ENCODE data around the gene CCDC149.

CCDC149 gene

DNA sequence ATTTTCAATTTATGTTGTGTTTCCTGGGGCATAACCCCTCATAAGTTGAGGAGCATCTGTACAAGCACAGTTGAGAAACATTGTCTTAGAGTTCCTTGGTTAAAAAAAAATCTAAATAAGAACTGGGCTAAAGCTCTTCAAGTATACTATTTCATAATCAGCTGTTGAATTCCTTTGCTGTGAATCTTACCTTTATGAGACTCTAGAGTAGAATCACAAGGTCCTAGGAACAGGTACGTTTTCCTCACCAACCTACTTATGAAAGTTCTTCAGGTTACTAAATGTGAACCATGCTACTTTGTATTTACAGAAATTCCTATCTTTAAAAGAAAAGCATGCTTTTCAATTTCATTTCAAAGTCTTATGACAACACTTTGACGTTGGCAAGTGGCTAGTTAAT is 138.4 kb downstream of the CCDC149 start:
- no peak overlapping the region for H2AFZ ChIP-seq (ENCODE audit: low read depth, low read length, severe bottlenecking)
- H3K9me2 ChIP-seq (replicated peaks; ENCODE audit: insufficient read depth, low read length), result no peaks in the 10 kb centered on the region
- no peaks in the 10 kb centered on the region for H3K27me3 ChIP-seq (ENCODE audit: low read length)
- H3K9ac ChIP-seq (ENCODE audit: low read length), result no peak overlapping the region
- no peak overlapping the region for H3K4me3 ChIP-seq (ENCODE audit: insufficient read depth, low read length, poor library complexity, severe bottlenecking)
- no peaks in the 10 kb centered on the region for H3K9me3 ChIP-seq (ENCODE audit: insufficient read depth, low read length)
- no peaks in the 10 kb centered on the region for H3F3A ChIP-seq (ENCODE audit: insufficient read depth)
- no peak overlapping the region for H3K27ac ChIP-seq (ENCODE audit: low read depth, low read length)
- no peaks in the 10 kb centered on the region for H4K20me1 ChIP-seq (ENCODE audit: low read depth, low read length)
- no peaks in the 10 kb centered on the region for H3K36me3 ChIP-seq (ENCODE audit: low read length)
- TF ChIP-seq EZH2phosphoT487 (conservative IDR thresholded peaks at IDR 0.05; ENCODE audit: low read length), result no peak
- TF ChIP-seq, protein P1, sequence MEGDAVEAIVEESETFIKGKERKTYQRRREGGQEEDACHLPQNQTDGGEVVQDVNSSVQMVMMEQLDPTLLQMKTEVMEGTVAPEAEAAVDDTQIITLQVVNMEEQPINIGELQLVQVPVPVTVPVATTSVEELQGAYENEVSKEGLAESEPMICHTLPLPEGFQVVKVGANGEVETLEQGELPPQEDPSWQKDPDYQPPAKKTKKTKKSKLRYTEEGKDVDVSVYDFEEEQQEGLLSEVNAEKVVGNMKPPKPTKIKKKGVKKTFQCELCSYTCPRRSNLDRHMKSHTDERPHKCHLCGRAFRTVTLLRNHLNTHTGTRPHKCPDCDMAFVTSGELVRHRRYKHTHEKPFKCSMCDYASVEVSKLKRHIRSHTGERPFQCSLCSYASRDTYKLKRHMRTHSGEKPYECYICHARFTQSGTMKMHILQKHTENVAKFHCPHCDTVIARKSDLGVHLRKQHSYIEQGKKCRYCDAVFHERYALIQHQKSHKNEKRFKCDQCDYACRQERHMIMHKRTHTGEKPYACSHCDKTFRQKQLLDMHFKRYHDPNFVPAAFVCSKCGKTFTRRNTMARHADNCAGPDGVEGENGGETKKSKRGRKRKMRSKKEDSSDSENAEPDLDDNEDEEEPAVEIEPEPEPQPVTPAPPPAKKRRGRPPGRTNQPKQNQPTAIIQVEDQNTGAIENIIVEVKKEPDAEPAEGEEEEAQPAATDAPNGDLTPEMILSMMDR (IDR thresholded peaks at IDR 0.05; ENCODE audit: insufficient read depth, low read length, poor library complexity, severe bottlenecking), result no peak
- no peak overlapping the region for H3K4me2 ChIP-seq (ENCODE audit: low read depth, low read length, poor library complexity, severe bottlenecking)
- no peaks in the 10 kb centered on the region for H3K79me2 ChIP-seq (ENCODE audit: insufficient read depth, low read length)

DNA sequence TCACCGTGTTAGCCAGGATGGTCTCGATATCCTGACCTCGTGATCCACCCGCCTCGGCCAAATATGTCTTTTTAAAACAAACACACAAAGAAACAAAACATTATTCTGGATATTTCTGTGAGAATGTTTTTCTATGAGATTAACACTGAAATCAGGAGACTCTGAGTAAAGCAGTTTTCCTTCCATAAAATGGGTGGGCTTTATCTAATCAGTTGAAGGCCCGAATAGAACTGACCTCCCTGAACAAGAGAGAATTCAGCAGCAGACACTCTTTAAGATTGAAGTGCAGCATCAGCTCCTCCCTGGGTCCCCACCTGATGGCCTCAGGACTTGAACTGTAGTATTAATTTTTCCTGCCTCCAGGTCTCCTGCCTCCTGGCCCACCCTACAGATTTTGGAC is 139.9 kb downstream of the CCDC149 start:
- H3K36me3 ChIP-seq (ENCODE audit: low read length), result no peaks in the 10 kb centered on the region
- no peaks in the 10 kb centered on the region for H3K79me2 ChIP-seq (ENCODE audit: insufficient read depth, low read length)
- no peak overlapping the region for H3K9ac ChIP-seq (ENCODE audit: low read length)
- no peak overlapping the region for H3K4me2 ChIP-seq (ENCODE audit: low read depth, low read length, poor library complexity, severe bottlenecking)
- H3K9me2 ChIP-seq (replicated peaks; ENCODE audit: insufficient read depth, low read length), result no peaks in the 10 kb centered on the region
- no peak for TF ChIP-seq EZH2phosphoT487 (conservative IDR thresholded peaks at IDR 0.05; ENCODE audit: low read length)
- H3K9me3 ChIP-seq (ENCODE audit: insufficient read depth, low read length), result no peaks in the 10 kb centered on the region
- no peak overlapping the region for H3K4me3 ChIP-seq (ENCODE audit: insufficient read depth, low read length, poor library complexity, severe bottlenecking)
- no peak overlapping the region for H2AFZ ChIP-seq (ENCODE audit: low read depth, low read length, severe bottlenecking)
- H3K27me3 ChIP-seq (ENCODE audit: low read length), result no peaks in the 10 kb centered on the region
- H3K27ac ChIP-seq (ENCODE audit: low read depth, low read length), result no peak overlapping the region
- no peaks in the 10 kb centered on the region for H3F3A ChIP-seq (ENCODE audit: insufficient read depth)
- no peaks in the 10 kb centered on the region for H4K20me1 ChIP-seq (ENCODE audit: low read depth, low read length)

DNA sequence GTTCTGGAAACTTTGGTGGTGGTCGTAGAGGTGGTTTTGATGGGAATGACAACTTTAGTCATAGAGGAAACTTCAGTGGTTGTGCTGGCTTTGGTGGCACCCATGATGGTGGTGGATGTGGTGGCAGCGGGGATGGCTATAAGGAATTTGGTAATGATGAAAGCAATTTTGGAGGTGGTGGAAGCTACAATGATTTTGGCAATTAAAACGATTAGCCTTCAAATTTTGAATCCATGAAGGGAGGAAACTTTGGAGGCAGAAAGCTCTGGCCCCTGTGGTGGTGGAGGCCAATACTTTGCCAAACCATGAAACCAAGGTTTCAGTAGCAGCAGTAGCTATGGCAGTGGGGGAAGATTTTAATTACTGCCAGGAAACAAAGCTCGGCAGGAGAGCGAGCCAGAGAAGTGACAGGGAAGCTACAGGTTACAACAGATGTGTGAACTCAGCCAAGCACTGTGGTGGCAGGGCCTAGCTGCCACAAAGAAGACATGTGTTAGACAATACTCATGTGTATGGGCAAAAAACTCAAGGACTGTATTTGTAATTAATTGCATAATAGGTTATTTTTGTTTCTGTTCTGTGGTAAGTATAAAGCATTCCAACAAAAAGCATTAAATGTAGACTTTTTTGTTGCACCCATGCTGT is 140.7 kb downstream of the CCDC149 start:
- H3K4me3 ChIP-seq (ENCODE audit: insufficient read depth, low read length, poor library complexity, severe bottlenecking), result no peak overlapping the region
- H4K20me1 ChIP-seq (ENCODE audit: low read depth, low read length), result no peaks in the 10 kb centered on the region
- no peaks in the 10 kb centered on the region for H3K9me3 ChIP-seq (ENCODE audit: insufficient read depth, low read length)
- H3K79me2 ChIP-seq (ENCODE audit: insufficient read depth, low read length), result no peaks in the 10 kb centered on the region
- no peak overlapping the region for H3K27ac ChIP-seq (ENCODE audit: low read depth, low read length)
- no peaks in the 10 kb centered on the region for H3K9me2 ChIP-seq (replicated peaks; ENCODE audit: insufficient read depth, low read length)
- no peaks in the 10 kb centered on the region for H3K27me3 ChIP-seq (ENCODE audit: low read length)
- TF ChIP-seq, protein P1 (IDR thresholded peaks at IDR 0.05; ENCODE audit: insufficient read depth, low read length, poor library complexity, severe bottlenecking), result no peak
- no peak for TF ChIP-seq EZH2phosphoT487 (conservative IDR thresholded peaks at IDR 0.05; ENCODE audit: low read length)
- no peaks in the 10 kb centered on the region for H3K36me3 ChIP-seq (ENCODE audit: low read length)
- no peak overlapping the region for H3K9ac ChIP-seq (ENCODE audit: low read length)
- no peak overlapping the region for H3K4me2 ChIP-seq (ENCODE audit: low read depth, low read length, poor library complexity, severe bottlenecking)
- no peak overlapping the region for H2AFZ ChIP-seq (ENCODE audit: low read depth, low read length, severe bottlenecking)
- H3F3A ChIP-seq (ENCODE audit: insufficient read depth), result no peaks in the 10 kb centered on the region

DNA sequence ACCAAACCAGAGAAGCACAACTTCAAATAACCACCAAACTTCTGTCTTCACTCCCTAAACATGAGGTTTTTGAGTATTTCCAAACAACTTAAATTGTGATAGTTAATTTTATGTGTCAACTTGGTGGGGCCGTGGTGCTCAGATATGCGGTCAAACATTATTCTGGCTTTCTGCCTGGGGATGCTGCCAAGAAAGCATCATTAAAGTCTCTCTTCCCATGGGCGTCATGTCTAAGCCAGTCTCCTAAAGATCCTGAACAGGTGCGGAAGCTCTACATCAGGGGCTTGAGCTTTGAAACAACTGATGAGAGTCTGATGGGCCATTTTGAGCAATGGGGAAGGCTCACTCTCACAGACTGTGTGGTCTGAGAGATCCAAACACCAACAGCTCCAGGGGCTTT is 141.6 kb downstream of the CCDC149 start:
- no peak for TF ChIP-seq EZH2phosphoT487 (conservative IDR thresholded peaks at IDR 0.05; ENCODE audit: low read length)
- TF ChIP-seq, protein P1 (IDR thresholded peaks at IDR 0.05; ENCODE audit: insufficient read depth, low read length, poor library complexity, severe bottlenecking), result no peak
- H4K20me1 ChIP-seq (ENCODE audit: low read depth, low read length), result no peaks in the 10 kb centered on the region
- H3K36me3 ChIP-seq (ENCODE audit: low read length), result no peaks in the 10 kb centered on the region
- H3K27ac ChIP-seq (ENCODE audit: low read depth, low read length), result no peak overlapping the region
- no peaks in the 10 kb centered on the region for H3K79me2 ChIP-seq (ENCODE audit: insufficient read depth, low read length)
- no peak overlapping the region for H3K9ac ChIP-seq (ENCODE audit: low read length)
- H3K4me3 ChIP-seq (ENCODE audit: insufficient read depth, low read length, poor library complexity, severe bottlenecking), result no peak overlapping the region
- no peak overlapping the region for H2AFZ ChIP-seq (ENCODE audit: low read depth, low read length, severe bottlenecking)
- H3K4me2 ChIP-seq (ENCODE audit: low read depth, low read length, poor library complexity, severe bottlenecking), result no peak overlapping the region
- no peaks in the 10 kb centered on the region for H3K9me2 ChIP-seq (replicated peaks; ENCODE audit: insufficient read depth, low read length)
- H3F3A ChIP-seq (ENCODE audit: insufficient read depth), result no peaks in the 10 kb centered on the region
- no peaks in the 10 kb centered on the region for H3K27me3 ChIP-seq (ENCODE audit: low read length)
- H3K9me3 ChIP-seq (ENCODE audit: insufficient read depth, low read length), result no peaks in the 10 kb centered on the region

Measured in SU-DHL-6 (cell line).